ENCODE data around the gene CORO1C.
"Not testable (repeated sequence)": the region's sequence is repeated elsewhere in the genome, so short reads cannot be mapped to it uniquely, and the experiment has no call there.

CORO1C gene

DNA sequence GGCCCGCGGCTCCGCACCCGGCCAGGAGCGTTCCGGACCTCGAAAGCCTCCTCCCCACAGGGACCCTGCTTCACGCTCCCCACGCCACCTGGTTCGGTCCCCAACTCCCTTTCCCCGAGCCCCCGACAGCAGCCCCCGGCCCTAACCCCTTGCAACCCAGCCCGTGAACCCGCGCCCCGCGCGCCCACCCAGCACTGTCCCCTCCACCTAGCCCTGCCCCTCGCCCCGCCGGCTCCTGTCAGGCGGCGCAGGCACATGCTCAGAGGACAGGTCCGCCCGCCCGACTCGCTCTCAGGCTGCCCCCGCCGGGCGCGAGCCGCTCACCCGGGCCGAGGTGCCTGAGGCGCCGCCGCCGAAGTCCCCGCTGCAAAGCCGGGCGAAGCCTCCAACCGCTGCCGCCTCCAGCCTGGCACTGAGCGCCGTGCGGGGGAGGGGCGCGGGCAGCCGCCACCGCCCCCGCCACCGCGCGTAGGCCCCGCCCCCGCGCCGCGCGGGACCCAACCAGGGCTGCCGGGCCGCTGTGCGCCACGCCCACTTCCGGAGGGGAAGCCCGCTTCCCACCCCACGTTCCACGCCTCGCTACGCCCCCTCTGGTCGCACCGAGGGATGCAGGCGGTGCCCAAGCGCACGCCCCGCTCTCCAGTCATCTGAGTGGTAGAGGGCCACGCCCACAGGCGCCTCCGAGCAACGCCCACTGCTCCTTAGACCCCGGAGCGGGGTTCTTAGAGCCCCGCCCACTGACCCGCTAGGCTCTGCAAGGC is at the start of gene CORO1C:
TSS of gene CORO1C (minus strand) at position 414 of the 761 bp plus-strand sequence. CDS start 30,200 bp downstream, outside the sequence.
- DNase-seq = peak; percentile 97

DNA sequence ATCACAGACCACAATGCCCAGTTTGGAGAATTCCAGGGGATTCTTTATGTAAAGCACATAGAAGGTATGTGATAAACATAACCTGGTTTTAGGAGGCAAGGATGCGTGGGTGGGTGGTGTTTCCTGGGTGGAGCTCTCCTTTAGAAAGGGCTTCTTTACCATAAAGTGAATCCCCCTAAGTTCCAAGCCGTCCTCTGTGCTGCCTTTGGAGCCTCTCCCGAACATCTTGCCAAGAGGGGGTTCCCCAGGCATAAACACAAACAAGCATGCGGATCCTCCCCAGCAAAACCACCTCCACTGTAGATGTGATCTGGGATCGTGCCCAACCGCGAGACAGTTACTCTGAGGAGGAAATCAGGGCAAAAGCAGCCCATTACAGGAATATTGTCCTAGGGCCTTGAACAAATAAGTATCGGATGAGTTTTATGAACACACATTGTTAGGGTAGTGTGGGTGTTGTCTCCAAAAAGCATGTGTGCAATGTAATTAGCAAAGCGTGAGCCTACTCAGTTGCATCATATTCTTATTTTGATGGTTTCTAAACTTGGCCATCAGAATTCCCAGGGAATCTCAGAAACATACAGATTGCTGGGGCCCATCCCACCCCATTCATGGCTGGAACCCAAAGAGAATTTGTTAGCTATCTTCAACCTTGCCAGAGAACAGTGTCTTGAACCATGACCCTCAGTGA is 48.8 kb upstream of the CORO1C start:
- DNase-seq = no peak

DNA sequence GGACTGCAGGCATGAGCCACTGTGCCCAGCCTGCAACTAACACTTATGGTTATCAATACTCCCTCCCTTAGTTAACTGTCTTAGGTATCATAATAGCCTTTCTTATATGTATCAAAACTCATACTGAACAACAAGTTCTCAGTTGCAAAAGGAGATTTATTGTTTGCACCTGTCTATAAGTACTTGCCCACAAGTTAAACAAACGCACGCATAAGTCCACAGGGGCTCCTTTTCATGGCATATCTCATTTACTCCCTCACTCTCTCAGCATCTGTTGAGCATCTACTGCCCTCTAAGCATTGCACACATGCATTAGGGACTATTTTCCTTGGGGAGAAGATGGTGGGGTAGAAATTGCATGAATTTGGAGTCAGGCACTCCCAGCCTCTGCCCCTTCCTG is 46.7 kb upstream of the CORO1C start:
- DNase-seq = no peak

DNA sequence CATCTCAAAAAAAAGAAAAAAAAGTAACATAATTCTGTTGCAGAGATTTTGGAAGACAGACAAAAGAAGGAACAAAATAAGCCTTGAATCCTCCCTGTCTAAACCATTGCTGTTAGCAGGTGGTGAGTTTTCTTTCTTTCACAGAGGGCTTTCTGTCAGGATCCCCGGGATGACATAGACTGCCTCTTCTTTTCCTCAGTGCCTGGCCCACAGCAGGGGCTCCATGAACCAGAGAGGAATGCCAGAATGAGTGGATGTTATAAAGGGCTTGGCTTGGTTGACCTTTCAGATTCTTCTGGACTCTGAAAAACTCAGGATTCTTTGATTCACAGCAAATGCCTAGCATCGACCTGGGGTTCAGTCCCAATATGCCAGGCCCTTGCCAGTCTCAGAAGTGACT is 45.8 kb upstream of the CORO1C start:
- no peak for DNase-seq

DNA sequence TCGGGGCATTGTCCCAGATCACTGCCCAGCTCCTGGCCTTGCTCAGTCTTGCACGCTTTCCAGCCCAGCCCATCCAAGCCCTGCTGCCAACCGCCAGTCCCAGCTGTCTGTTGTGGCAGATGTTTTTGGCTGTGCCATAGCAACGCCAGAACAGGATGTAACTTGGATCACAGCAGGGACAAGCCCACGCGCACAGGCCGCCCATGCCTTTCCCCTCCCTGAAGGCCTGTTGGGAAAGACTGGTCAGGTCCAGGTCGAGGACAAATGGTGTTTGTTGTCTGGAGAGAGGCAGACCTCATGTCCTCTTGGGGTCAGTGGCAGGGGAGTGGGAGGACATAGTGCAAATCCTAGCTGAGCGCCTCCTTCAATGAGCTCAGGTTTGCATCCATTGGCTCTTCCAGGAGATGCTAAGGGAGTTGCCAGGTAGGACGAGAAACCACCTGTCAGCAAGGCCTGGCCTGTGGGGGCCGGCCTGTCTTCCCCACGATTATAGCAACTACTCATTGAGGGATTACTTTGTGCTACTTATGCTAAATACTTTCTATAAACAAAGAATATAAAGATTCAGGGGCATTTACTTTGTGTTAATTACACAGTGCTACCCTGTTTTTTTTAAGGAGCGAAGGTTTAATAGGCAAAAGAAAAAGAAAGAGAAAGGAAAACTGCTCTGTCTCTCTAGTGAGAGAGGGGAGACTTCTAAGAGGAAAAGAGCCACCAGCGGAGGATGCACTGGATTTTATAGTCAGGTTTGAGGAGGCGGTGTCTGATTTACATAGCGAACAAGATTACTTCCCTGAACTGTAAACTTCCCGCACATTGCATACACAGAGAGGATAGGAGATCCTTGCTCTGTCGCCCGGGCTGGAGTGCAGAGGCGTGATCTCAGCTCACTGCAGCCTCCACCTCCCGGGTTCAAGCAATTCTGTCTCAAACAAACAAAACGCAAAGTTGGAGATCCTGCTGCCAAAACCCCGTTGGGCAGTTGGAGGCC is 42.8 kb upstream of the CORO1C start:
- DNase-seq = no peak

DNA sequence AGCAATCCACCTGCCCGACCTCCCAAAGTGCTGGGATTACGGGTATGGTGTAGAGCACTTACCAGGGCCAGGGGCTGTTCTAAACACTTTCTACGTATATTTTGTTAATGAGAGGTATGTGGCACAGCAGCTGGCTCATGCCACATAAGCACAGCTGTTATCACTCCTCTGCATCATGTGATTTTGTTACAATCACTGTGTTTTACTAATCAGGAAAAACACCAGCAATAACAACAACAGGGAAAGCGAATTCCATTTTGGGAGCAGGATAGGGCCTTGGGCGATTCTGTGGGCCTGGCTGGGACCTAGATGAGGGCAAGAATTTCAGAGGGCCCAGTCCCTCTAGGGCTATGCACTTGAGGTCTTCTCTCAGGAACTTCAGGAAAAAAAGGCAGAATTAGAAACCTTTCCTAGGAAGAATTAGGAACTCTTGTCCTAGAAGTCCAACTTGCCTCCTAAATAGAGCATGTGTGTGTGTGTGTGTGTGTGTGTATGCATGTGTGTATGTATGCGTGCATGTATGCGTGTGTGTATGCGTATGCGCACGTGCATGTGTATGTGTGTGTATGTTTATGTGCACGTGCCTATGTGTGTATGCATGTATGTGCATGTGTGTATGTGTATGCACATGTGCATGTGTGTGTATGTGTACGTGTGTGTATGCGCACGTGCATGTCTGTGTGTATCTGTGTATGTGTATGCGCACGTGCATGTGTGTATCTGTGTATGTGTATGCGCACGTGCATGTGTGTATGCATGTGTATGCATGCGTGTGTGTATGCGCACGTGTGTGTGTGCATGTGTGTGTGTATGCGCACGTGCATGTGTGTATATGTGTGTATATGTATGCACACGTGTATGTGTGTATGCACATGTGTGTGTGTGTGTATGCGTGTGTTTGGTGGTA is 41.8 kb upstream of the CORO1C start:
- no peak for DNase-seq

DNA sequence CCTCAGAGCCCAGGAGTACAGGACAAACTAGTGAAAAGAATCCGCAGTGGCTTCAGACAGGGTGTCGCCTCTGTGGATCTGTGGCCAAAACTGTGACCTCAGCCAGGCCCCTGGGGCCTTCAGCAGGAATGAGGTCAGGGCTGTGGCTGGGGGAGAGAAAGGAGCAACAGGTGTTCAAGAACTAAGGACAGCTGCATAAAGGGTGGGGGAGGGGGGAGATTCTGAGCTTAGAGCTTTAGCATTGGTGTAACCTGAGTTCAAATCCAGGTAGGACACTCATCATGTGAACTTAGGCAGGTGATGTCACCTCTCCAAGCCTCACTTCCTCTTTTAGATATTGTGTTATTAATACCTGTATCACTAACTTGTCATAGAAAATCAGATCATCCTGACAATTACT is 40.9 kb upstream of the CORO1C start:
- DNase-seq = no peak

DNA sequence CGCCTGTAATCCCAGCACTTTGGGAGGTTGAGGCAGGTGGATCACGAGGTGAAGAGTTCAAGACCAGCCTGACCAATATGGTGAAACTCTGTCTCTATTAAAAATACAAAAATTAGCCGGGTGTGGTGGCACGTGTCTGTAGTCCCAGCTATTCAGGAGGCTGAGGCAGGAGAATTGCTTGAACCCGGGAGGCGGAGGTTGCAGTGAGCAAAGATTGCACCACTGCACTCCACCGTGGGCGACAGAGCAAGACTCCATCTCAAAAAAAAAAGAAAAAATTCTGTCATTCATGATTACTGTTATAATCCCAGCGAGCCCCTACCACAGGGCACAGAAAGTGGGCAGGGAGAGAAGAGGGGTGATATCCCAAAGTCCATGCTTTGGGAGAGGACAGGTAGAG is 40.5 kb upstream of the CORO1C start:
- DNase-seq = not testable (repeated sequence)

DNA sequence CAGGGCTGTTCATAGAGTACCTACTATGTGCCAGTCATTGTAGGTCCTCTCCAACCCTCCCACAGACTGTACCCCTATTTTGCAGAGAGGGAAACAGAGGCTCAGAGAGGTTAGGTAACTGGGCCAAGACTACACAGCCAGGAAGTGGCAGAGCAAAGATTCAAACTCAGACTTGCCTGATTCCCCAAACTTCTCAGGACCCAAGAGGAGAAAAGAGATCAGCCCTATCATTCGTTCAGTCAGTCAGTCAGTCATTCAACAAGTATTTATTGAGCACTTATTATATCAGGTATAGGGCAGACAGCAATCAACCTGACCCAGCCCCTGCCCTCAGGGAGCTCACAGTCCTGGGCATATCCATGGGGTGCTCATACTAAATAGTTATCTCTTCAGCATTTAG is 39.6 kb upstream of the CORO1C start:
- DNase-seq = no peak

DNA sequence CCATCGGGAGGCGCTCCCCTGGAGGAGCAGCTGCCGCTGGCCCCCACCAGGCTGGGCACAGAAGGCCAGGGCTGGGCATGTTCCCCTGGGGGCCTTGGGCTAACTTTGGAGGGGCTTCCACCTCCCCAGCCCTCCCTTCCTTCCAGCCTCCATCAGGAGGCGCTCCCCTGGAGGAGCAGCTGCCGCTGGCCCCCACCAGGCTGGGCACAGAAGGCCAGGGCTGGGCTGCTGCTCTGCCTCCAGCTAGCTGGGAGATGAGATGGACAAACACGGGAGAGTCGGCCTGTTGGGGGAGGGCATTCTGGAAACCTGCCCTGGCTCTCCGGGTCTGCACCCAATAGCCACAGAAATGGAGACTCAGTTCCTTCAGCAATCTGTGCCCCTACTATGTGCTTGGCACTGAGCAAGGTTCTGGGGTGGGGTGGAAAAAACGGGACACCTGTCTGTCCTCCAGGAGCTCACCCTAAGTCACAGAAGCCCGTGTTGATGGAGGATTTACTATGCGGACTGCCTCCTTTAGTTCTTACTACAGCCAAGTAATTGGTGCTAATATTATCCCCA is 39.0 kb upstream of the CORO1C start:
- no peak for DNase-seq

DNA sequence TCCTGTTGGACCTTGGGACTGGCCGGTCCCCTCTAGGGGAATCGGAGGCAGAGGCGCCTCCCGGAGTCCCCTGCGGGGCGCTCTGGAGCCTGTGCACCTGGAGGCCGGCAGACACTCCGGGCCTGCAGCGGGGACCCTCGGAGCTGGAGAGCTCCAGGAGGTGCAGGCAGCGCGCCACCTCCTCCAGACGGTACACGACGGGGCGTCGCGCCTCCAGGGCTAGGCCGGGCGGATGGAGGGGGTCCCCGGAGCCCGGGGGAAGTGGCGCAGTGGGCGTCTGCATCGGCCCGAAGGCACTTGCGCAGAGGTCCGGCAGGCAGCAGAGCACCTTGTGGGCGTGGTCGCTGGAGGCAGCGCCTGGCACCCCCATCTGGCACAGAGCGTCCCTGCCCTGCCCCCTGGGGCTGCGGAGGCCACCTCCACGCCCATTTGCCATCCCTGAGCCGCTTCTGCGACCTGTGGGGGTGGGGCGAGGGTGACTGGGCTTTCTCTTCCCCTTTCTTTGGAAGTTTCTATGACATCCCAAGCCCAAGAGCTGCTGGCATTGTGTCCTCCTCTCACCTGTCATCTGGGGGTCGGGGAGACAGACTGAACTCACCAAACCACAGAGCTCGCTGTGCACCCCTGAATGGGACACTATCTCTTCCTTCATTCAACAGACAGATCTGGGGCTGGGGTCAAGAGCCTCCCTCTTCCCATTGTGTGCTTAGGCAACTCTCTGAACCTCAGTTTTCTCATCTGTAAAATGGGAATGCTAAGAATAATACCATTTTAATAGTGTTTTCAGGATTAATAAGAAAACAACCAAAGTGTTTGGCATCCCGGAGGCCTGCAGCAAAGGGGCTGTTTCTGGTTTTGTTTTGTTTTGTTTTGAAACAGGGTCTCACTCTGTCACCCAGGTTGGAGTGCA is 37.5 kb upstream of the CORO1C start:
- DNase-seq = no peak

DNA sequence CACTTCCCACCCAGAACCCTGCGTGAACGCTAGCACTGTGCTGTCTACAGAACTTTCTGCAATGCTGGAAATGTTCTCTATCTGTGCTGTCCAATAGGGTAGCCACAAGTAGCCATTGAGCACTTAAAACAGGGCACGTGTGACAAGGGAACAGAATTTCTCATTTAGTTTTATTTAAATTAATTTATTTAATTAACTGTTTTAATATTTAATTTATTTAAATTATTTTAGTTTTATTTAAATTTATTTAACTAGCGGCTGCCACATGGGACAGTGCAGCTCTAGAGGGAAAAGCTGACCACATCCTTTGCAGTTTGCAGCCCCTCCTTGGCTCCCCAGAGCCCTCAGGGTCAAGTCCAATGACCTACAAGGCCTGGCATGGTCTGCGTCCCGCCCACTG is 35.0 kb upstream of the CORO1C start:
- no peak for DNase-seq

DNA sequence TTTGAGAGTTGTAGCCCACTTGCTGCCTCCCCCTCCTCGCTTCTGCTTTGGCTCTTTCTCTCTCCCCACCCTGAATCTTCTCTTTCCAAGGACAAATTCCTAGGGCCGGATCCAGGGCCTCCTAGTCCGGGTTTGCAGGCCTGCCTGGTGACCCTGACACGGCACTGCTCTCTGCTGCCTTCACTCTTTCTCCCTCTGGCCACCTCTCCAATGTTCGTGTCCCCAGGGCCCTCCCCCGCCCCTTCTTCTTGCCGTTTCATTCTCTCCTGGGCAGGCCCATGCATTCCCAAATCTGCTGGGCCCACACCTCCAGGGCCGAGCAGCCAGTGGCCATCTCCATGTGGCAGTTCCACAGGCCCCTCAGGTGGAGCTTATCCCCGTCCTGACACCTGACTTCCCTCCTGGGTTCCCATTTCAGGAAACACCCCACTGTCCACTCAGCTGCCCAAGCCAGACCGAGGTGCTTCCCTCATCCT is 34.0 kb upstream of the CORO1C start:
- no peak for DNase-seq

DNA sequence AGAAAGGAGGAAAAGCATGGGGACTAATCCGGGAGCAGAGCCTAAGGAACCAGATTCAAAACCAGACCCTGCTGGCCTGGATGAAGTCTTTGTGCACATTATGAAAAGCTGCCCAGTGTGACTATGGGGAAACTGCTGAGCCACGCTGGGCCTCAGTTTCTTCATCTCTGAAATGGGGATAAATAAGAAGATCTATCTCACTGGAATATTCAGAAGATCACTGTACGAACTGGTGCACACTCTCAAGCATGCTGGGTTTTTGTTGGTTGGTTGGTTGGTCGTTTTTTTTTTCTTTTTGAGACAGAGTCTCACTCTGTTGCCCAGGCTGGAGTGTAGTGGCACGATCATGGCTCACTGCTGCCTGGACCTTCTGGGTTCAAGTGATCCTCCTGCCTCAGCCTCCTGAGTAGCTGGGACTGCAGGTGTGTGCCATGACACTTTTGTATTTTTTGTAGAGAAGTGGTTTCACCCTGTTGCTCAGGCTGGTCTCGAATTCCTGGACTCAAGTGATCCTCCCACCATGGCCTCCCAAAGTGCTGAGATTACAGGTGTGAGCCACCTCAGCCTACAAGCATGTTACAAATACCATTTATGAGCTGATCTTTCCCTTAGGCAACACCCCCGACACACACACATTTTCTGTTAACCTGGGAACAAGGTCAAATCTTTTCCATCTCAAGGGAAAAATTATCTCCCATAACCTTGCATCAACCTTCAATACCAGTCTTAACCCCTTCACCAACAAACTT is 33.4 kb upstream of the CORO1C start:
- no peak for DNase-seq

DNA sequence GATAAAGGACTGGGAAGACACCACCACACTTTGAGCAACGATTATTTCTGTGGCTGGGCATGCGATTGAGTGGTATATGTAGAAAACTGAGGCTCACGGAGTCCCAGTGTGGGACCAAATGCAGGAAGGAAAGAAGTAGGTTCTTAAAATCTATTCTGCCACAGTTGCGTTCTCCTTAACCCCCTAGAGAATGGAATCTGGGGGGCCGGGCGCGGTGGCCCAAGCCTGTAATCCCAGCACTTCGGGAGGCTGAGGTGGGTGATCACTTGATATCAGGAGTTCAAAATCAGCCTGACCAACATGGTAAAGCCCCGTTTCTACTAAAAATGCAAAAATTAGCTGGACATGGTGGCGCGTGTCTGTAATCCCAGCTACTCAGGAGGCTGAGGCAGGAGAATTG is 29.9 kb upstream of the CORO1C start:
- no peak for DNase-seq

DNA sequence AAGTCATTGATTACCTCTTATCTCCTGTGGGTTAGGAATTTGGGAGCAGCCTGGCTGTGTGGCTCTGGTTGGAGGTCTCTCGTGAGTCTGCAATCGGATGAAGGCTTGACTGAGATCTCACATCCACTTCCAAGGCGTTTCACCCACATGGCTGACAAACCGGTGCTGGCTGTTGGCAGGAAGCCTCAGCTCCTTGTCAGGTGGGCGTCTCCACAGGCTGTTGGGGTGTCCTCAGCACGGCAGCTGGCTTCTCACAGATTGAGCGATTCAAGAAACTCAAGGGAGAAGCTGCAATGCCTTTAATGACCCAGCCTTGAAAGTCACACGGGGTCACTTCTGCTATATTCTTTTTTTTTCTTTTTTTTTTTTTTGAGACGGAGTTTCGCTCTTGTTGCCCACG is 28.6 kb upstream of the CORO1C start:
- peak; percentile 43 for DNase-seq

DNA sequence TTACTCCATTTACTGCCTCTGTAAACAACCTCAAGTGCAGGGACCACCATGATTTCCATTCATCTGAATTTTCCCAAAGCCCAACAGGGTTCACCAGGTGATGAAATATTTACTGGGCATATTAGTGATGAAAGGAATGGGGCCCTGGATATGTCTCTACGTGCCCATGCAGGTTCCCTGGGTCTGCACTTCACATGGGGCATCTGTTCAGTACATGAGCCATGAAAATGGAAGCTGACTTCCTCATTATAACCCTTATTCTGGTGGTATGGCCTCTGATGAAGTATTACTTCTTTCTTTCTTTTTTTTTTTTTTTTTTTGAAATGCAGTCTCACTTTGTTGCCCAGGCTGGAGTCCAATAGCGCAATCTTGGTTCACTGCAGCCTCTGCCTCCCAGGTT is 26.5 kb upstream of the CORO1C start:
- no peak for DNase-seq

DNA sequence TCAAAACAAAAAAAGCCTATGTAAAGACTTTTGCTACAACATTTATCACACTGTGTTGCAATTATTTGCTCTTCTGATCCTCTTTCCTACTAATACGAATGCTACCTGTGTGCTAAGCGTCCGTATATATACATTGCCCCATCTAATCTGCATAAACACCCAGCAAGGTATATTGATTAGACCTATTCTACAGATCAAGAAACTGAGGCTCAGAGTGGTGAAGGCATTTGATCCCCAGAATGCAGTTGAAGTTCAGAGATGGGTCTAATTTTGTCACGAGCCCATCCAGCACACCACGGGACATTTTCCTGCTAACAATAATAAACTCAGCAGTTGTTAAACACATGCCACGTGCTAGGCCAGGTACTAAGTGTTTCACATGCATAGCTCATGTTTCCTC is 25.1 kb upstream of the CORO1C start:
- no peak for DNase-seq

DNA sequence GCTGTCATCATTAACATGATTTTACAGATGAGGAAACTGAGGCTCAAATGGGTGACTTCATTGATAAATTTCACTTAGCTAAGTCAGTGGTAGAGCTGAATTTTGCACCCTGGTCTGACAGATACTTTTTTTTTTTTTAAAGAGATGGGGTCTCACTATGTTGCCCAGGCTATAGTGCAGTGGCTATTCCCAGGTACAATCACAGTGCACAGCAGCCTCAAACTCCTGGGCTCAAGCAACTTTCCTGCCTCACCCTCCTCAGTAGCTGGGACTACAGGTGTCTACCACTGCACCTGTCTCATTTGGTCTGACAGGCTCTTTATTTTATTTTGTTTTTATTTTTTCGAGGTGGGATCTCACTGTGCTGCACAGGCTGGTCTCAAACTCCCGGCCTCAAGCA is 24.2 kb upstream of the CORO1C start:
- DNase-seq = no peak

DNA sequence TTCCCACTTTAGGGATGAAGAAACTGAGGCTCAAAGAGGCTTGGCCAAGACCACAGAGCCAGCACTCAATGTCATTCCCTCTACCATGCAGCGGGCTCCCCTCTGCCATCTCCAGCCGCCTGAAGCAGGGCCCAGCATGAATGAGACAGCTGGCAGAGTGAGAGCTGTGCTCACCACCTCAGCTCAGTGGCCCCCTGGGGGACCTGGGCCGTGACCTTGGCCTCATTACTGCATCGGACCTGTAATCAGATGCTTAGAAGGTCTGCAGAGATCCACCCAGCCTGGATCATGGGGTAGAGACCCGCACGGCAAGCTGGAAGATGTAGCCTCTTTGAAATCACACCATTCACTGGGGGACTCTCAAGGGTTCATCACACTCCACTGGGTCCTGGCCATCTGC is 22.7 kb upstream of the CORO1C start:
- no peak for DNase-seq

All from activated effector memory CD4-positive, alpha-beta T cell treated with anti-CD3 and anti-CD28 coated beads, Interleukin-2, amount 50 U/mL, for 16 hours (primary cell).